Tibial artery (tissue), 4 donors: Measurements from ENCODE around the gene RALGAPA2.

Experiments
- DNase-seq, 2 donors: peaks; one replicate each; pipeline ENCODE4 v3.0.0-alpha.2; 2019
- H3K27ac ChIP-seq, 2 donors: fragments of 200-600 bp; sonication (generic) in 1 of 2; 1 replicate in 1 of 2; 2 replicates in 1 of 2; pipeline ENCODE4 v1.5.1; 2018 to 2019; ENCODE audit warnings: mild to moderate bottlenecking in 1 of 2
- H3K27me3 ChIP-seq, 2 donors: fragments of 200-600 bp; sonication (generic) in 1 of 2; one replicate each; pipeline versions ENCODE4 v1.5.1 to v1.6.0; 2016 to 2019
- H3K36me3 ChIP-seq, 3 donors: fragments of 200-600 bp; sonication (generic) in 2 of 3; one replicate each; pipeline ENCODE4 v1.5.1; 2016 to 2019; ENCODE audit warnings: mild to moderate bottlenecking in 2 of 3
- H3K4me1 ChIP-seq, 4 donors: fragments of 200-600 bp; sonication (generic) in 2 of 4; 1 replicate in 3 of 4; 2 replicates in 1 of 4; pipeline ENCODE4 v1.5.1; 2016 to 2019
- H3K4me3 ChIP-seq, 2 donors: fragments of 200-600 bp; sonication (generic) in 1 of 2; 1 replicate in 1 of 2; 2 replicates in 1 of 2; pipeline ENCODE4 v1.5.1; 2018 to 2019; ENCODE audit warnings: mild to moderate bottlenecking in 2 of 2
- H3K9me3 ChIP-seq, 3 donors: fragments of 200-600 bp; sonication (generic) in 1 of 3; one replicate each; pipeline ENCODE4 v1.5.1; 2016 to 2019
- intact Hi-C: fragments of 100-400 bp; cut with DNase I; formaldehyde crosslinking; loops from one replicate; pipeline ENCODE4 v1.15.0; 2023; ENCODE audit warnings: low total_unique reads
- TF ChIP-seq, protein P1 (sequence below), 2 experiments: fragments of 200-600 bp in 1 of 2; fragments of 450-650 bp in 1 of 2; IDR thresholded peaks; one replicate each; pipeline ENCODE4 v1.5.1; 2017 to 2019; ENCODE audit warnings: antibody characterized with exemption in 2 of 2, mild to moderate bottlenecking in 1 of 2, moderate library complexity in 1 of 2

RALGAPA2 gene

DNA sequence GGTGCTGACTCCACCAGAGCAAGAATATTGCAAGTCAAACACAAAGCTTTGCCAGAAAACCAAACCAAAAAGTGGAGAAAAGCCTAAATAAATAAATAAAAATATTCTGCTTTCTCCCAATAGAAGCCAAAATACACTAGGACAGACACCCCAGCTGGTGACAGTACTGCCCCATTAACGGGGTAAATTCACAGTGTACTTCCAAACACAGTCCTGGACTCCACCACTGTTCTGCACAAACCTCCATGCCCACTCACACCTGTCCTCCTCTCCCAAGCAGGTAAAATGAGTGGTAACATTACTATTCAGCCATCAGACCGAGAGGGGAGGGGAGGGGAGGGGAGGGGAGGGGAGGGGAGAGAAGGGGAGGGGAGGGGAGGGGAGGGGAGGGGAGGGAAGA, 70.7 kb downstream of the RALGAPA2 start:
- peaks cover 14 to 32% (median 31%) of the 10 kb centered on the region in 3 donors for H3K36me3 ChIP-seq
- intact Hi-C loops: no loop called here
- no peak for DNase-seq
- TF ChIP-seq, protein P1, sequence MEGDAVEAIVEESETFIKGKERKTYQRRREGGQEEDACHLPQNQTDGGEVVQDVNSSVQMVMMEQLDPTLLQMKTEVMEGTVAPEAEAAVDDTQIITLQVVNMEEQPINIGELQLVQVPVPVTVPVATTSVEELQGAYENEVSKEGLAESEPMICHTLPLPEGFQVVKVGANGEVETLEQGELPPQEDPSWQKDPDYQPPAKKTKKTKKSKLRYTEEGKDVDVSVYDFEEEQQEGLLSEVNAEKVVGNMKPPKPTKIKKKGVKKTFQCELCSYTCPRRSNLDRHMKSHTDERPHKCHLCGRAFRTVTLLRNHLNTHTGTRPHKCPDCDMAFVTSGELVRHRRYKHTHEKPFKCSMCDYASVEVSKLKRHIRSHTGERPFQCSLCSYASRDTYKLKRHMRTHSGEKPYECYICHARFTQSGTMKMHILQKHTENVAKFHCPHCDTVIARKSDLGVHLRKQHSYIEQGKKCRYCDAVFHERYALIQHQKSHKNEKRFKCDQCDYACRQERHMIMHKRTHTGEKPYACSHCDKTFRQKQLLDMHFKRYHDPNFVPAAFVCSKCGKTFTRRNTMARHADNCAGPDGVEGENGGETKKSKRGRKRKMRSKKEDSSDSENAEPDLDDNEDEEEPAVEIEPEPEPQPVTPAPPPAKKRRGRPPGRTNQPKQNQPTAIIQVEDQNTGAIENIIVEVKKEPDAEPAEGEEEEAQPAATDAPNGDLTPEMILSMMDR (IDR thresholded peaks at IDR 0.05): no peak
- no peaks in the 10 kb centered on the region for H3K27me3 ChIP-seq
- no peak overlapping the region for H3K4me3 ChIP-seq
- H3K27ac ChIP-seq: no peak overlapping the region
- no peaks in the 10 kb centered on the region for H3K9me3 ChIP-seq
- H3K4me1 ChIP-seq: peaks cover 0 to 7% (median 0%) of the 10 kb centered on the region in 4 donors

DNA sequence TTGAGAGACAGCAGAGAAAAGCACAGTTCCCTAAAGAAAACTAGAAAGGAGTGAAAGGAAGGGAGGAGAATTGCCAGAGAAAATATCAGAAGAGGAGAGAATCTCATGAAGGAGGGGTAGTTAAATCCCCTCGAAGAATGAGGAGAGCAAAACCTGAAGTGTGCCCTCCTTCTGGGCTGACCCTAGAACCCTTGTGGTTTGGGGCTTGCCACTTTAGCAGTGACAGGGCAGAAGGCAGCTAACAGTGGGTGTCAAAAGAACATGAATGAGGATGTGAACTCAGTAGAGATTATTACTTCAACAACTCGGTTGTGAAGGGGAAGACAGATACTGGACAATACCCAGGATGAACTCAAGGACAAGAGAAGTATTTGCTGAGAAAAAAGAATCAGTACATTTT, 73.6 kb downstream of the RALGAPA2 start:
- H3K27me3 ChIP-seq: no peaks in the 10 kb centered on the region
- TF ChIP-seq, protein P1 (IDR thresholded peaks at IDR 0.05): no peak
- no peak overlapping the region for H3K4me3 ChIP-seq
- H3K36me3 ChIP-seq: peaks cover 27 to 45% (median 44%) of the 10 kb centered on the region in 3 donors
- H3K27ac ChIP-seq: no peak overlapping the region
- H3K9me3 ChIP-seq: no peaks in the 10 kb centered on the region
- intact Hi-C loops: no loop called here
- H3K4me1 ChIP-seq: peaks cover 0 to 5% (median 0%) of the 10 kb centered on the region in 4 donors
- no peak for DNase-seq

DNA sequence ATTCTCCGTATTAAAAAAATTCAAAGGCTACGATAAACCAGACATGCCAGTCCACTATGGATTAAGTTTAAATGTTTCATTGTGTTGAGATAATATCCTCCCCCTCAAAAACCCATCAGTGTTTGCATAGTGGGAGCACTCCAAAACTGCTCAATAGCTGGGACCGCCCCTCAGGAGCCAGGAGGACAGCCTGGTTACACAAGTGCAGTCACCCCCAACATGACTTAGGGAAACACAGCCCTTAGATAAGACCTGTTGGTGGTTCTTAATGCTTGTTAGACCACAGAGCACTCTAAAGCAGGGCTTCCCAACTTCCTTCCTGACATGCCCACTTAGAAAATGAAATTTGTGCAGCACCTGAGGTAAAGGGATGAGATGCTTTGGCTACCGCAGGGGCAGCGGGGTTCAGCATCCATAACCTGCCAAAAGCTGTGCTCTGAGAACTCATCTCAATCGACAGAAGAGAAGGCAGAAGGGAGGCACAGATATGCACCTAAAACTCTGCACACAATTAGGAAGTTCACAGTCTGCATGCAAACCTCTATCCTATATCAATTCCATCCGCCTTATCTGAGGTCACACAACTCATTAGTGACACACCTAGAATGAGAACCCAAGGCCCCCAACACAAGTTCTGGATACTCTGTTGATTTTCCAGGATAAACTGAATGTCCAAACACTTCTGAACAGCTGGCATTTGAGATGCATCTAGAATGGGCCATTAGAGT, 74.3 kb downstream of the RALGAPA2 start:
- TF ChIP-seq, protein P1 (IDR thresholded peaks at IDR 0.05): no peak
- no peak overlapping the region for H3K27ac ChIP-seq

DNA sequence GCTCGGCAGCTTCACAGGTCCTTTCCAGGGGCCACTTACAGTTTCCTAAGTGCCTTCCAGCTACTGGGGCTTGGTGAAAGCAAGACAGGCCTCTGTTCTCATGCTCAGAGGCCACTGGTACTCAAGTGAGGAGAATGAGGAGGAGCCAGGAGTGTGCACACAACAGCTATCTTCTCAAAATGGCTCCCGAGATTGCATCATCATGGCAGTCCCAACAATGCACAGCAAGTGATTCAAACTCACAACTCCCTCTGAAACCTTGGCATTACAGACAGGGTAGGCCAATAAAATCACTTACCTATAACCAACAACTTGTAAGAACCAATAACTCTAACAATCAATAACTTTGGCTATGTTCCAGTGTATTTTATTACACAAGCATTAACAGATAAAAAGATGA, 77.4 kb downstream of the RALGAPA2 start:
- intact Hi-C loops: no loop called here
- H3K27ac ChIP-seq: no peak overlapping the region
- H3K4me1 ChIP-seq: no peaks in the 10 kb centered on the region
- H3K4me3 ChIP-seq: no peak overlapping the region
- peaks cover 35 to 53% (median 52%) of the 10 kb centered on the region in 3 donors for H3K36me3 ChIP-seq
- no peak for DNase-seq
- no peaks in the 10 kb centered on the region for H3K27me3 ChIP-seq
- no peaks in the 10 kb centered on the region for H3K9me3 ChIP-seq
- TF ChIP-seq, protein P1 (IDR thresholded peaks at IDR 0.05): no peak

More for the DNA sequence above, 74.3 kb downstream of the RALGAPA2 start:
- Histone ChIP-seq H3K27me3 (no peaks in the 10 kb centered on the region), H3K4me3 (no peak overlapping the region), H3K9me3 (no peaks in the 10 kb centered on the region), H3K4me1 (no peaks in the 10 kb centered on the region), H3K36me3 (peaks cover 27 to 45% (median 44%) of the 10 kb centered on the region in 3 donors)
- intact Hi-C loops: no loop called here
- DNase-seq: no peak

DNA sequence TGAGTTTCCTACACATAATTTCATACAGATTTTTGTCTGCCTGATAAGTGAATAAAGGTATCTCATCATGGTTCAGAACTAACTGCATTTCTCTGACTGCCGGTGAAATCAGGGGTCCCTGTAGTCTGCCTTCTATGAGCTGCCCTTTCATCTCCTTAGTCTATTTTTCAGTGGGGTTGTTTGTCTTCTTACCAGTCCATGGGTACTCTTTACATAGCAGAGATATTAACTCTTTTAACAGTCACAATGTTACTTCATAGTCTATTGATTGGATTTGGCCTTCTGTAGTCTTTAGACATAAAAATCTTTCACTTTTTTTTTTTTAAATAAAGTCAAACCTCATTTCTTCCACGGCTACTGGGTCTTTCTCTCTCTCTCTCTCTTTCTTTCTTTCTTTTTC, 79.8 kb downstream of the RALGAPA2 start:
- H3K36me3 ChIP-seq: peaks cover 40 to 54% (median 48%) of the 10 kb centered on the region in 3 donors
- H3K4me3 ChIP-seq: no peak overlapping the region
- intact Hi-C loops: no loop called here
- H3K27me3 ChIP-seq: no peaks in the 10 kb centered on the region
- TF ChIP-seq, protein P1 (IDR thresholded peaks at IDR 0.05): no peak
- H3K9me3 ChIP-seq: no peaks in the 10 kb centered on the region
- no peak for DNase-seq
- no peak overlapping the region for H3K27ac ChIP-seq
- H3K4me1 ChIP-seq: no peaks in the 10 kb centered on the region
